HG02943 (cell line): ENCODE measurements around the gene KCNK5.

Experiments
- ATAC-seq: cut with Tn5 transposase; IDR thresholded peaks from one replicate; pipeline ENCODE4 v1.9.1; 2021; ENCODE audit warnings: mild to moderate bottlenecking, low read depth, moderate library complexity; ENCODE audit not compliant: unreplicated experiment

KCNK5 gene

DNA sequence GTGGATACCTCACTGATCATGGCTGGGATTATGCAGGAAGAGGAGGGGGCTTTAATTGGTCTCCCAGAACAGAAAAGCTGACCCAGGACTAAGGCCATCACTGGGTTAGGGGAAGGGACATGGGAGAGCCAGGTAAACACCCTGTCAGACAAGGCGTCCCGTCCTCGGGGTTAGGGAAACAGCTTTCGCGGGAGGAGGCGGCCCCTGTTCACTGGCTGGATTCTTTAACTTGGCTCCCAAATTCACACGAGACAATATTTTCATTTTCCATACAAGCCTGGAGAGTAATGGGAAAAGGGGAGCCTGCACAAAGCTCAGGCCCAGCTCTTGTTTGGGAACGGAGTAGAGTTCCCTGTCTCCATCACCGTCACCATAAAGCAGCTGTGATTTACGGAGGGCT, 29.3 kb downstream of the KCNK5 start:
- no peak for ATAC-seq

DNA sequence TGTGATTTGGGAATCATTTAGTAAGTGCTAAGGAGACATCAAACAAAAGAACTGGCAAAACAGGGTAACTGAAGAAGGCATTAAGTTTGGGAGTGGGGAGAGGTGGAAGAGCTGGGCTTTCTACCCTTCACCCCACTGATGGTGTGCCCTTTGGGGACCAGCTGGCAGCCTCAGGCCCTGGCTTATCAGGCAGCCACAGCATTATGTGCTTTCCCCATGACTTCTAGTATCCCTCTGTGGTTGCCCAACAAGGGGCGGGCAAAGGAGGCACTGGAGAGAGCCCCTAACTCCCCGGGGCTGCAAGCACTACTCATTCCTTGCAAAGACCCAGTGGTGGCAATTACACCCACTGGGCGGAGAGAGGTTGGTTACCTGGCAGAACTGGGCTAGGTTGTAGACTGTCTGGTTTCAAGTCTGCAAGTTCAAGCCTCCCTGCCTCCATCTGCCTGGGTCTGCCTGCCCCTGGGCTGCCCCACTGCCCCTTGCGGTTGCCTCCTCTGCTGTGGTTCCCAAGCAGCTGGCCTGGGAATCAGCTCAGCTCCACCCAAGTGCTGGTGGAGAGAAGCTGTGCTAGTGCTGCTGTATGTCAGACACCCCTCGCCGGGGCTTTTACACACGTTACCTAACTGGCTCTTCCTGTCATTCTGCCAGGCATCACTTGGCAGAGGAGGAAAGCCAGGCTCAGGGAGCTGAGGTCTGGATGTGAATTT, 29.9 kb downstream of the KCNK5 start:
- ATAC-seq: no peak

DNA sequence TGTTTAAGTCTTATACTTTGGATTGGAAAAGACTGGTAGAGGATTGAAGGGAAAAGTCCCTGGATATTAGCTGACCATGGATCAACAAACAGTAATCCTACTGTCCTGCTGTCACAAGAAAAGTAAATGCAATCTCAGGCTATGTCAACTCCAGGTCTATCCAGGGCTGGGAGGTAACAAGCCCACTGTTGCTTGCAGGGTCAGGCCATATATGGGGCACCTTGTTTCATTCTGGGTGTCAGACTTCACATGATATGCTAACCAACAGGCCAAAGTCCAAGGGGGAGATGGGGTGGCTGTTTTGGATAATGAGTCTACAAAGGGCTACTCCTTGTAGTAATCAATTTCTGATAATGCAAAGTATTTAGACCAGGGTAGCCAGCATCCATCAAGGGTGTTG, 30.7 kb downstream of the KCNK5 start:
- no peak for ATAC-seq

DNA sequence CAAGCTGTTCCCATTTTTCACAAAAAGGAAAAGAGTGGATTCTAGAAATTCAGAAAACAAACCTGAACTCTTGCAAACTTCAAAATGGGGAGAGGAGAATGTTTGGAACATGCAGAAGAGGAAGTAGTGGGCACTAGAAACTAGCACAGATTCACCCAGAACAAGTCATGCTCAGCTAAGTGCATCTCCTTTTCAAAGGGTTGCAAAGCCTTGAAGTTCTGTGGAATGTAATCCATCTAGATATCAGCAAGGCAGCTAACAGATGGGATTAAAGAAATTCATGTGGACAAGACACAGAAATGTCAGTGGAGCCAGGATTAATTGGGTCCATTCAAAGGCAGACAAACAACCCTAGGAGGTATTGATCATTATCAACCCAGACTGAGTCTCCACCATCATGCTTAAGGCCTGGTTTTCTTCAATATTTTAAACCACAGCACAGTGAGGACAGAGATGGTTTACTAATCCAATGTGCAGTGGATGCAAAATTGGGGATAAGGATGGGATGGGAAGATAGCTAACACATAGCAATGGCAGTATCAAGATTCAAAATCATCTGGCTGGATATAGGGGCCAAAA, 31.3 kb downstream of the KCNK5 start:
- no peak for ATAC-seq

DNA sequence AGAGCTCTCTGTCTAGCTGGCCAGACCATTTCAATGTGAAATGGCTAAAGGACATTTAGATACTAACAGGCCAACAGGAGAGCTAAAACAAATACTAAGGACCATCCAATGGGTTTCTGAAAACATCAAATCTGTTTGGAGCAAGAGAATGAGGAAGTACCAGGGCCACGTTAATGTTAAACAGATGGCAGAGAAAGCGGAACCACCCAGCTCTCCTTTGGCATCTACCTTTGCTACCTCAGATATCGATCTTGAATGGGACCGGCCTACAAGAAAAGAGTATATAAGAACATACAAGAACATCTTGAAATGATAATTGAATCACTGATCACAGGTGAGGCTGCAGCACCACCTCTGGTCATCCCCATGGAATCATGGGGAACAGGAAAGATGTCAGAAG, 31.8 kb downstream of the KCNK5 start:
- ATAC-seq: no peak

DNA sequence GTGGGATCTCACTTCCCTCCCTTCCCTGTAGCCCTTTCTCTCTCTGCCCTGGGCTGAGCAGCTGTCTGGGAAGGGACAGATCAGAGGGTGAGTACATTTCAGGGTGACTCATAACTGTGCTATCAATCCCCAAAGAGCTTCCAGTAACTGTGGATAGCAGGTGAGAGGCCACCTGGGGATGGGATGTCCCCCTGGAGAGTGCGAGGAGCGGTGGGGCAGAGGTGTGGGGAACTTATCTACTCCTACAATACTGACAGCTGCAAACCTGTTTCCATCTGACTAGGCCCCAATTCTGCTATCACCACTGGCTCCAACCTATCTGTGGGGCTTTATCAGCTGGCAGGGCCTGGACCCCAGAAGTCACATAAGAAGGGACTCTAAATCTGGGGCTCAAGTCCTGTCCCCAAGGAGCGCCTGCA, 32.6 kb downstream of the KCNK5 start:
- ATAC-seq: no peak

DNA sequence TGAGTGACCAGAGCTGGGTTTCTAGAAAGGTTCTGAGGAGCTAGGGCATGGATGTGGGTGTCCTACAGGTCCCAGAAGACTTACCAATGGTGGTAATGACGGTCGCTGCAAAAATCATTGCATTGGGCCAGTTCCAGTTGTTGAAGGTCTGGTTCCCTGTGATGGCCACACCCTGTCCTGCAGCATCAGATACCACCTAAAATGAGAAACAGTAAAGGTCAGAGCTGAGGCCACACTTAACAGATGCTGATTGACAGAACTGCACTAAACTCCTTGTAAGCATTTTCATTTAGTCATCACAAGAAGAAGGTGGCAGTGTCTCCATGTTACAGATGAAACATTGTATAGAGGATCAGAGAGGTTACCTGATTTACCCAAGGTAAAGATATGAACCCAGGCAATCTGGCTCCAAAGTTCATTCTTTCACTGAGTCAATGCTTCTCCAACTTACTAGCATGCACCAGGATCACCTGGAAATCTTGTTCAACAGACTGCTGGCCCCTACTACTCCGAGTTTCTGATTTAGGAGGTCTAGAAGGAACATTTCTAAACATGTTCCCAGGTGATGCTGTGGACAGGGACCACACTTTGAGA, 33.4 kb downstream of the KCNK5 start:
- no peak for ATAC-seq

DNA sequence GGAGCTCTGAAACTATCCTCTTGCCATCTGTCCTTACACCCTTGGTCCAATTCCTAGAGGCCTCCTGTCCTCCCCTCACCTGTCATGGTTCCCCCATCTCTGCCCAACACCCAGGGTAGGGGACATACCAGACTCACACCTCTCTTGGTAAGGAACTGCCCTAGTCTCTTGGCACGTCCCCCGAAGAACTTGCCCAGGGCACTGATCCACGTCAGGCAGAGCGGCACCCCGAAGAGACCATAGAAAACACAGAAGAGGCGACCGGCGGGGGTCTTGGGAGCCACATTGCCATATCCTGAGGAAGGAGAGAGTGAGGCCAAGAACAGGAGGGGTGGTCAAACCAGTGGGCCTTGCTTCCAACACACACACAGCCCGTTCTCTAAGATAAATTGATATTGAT, 34.8 kb downstream of the KCNK5 start:
- ATAC-seq: no peak

DNA sequence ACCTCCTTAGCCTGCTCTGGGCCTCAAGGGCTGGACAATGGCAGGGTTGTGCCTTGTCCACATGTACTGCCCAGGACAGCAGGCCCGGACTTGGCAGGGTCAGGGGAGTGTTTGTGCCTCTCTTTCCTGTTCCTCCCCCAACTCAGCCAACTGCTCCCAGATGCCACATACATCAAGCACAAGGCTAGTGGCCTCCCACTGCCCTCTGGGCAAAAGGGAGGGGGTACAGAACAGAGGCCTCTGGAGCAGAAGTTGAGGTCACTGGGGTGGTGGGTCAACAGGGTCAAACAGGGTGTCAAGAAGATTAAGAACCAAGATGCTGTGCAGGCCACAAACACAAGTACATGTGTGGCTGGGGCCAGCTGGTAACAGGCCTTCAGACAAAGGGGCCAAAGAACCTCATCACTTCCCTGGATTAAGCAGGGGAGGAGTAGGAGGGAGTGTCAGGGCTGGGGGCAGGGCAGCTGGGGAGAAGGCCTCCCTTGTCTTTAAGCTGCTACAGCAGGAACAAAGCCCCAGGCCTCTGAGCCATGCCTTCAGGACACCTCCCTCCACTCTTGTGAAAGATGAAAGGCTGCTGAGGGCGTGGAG, 36.0 kb downstream of the KCNK5 start:
- no peak for ATAC-seq

DNA sequence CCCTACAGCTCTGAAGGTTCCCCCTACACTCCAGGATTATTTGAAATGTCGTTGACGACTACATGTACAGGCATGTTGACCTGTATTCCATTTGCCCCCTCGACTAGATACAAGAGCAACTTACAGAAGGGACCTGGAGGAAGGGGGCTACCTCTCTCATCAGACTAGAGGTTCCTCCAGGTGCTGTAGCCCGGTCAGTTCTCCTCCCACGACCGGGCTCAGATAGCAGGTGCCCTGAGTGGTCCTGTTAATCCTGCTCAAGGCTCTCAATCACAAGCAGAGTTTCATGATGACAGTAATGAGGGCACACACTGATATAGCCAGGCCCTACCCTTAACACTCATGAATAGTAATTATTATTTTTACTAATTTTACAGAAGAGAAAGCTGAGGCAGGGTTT, 36.5 kb downstream of the KCNK5 start:
- ATAC-seq: no peak

DNA sequence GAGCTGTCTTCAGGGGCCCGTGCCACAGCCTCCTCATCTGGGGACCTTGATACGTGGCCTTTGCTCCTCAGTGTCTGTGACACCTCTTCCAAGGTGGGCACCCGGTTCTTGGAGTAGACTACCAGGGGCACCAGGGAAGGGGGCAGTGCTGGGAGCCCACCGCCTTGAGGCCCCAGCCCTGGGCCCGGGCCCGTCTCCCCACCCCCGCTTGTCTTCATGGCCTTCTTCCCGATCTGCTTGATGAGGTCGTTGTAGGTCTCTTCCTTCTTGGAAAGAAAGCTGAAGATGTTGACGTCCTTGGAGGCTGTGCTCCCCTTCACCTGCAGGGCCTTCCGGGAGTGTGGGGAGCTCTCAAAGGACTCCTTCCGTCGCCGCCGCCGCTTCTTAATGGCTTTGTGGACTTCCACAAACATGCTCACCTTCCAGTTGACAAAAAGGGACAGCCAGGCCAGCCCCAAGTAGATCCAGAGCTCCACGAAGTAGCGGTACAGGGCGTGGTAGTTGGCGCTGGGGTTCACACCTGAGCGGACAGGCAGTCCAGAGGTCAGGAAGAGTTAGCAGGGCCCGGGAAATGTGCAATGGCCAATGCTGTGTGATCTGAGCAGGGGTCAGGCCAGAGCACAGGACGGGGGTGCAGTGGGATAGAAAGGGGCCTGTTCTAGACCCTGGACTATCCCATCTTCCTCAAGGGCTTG, 37.9 kb downstream of the KCNK5 start:
- no peak for ATAC-seq

DNA sequence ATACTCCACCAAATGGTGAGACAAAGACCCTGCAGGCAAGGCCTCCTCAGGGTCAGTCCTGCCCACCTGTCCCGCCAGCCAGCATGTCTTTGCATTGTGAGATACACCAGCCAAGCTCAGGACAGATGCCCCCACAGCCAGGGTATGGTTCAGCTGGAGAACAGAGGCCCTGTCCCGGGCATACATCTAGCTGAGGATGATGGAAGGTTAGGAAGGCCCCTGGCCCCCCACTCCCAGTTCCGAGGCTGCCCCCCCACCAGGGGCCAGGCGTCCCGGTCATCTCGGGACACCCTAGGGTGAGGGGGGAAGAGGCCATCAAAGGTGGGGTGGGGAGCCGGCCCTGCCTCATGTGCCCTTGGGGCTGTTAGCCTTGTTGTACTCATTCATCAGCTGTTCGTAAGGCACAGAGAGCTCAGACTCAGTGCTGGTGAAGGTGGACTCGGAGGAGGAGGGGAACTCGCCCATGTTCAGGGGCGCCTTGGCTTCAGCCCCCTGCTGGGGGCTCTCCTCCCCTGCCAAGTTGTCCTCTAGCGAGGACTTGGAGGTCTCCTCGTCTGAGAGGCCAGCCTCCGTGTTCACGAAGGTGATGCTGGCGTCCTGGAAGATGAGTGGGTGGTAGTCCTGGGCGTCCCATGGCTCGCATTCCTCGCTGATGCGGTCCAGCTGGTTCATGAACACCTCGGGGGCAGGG, 38.6 kb downstream of the KCNK5 start:
- ATAC-seq: no peak

DNA sequence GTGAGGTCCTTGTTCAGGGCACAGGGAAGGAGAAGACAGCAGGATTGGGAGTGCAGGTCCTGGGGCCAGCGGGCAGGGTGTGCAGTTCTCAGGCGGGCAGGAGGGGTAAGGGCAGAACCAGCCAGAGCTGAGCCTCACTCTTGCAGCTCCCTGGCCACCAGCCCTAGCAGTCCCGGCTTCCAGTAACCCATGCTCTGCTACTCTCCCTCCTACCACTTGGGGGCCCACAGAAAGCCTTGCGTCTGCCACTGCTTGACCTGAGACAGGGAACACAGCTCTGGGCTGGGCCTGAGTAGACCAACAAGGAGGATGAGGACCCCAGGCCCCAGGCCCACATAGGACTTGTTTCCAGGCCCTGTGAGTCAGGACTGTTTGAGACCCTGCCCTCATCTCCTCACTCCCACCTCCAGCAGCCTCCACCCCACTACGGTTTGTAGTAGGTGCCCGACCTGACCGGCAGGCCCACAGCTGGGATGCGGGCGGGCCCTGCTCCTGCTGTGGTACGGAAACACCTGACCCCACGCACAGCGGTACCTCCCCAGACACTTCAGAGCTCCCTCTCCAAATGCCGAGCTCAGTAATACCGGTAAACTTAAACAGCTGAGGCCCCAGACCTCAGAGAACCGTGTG, 39.2 kb downstream of the KCNK5 start:
- no peak for ATAC-seq

DNA sequence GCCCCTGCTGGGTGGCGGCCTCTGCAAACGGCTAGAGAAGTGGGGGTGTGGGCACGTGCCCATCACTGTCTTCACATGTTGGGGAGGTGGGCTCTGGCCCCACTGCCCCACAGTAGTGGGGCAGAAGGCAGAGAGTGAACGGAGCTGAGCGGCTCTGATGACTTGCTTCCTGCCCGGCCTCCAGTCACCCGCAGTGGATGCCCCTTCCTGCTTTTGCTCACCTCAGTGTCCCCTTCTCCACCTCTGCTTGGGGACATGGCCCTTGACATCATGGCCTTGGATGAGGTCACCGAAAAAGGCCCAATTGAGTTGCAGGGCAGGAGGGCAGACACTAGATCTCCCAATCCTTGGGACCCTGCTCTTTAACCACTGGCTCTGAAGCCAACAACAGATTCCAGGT, 40.1 kb downstream of the KCNK5 start:
- no peak for ATAC-seq

DNA sequence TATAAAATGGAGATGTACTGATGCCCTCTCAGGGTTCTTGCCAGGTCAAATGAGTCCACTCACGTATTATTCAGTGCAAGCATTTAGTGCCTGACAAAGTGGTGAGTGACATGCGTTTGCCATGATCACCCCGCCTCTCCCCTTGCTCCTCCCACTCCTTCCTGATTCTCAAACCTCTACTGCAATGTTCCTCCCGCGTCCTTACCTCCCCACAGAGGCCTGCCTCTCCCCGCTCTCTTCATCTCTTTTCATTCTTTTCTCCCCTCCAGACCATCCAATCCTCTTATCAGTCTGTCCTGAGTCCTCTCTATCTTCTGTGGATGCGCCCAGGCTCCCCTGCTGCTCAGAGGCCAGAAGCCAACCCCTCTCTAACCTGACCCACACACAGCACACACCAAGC, 40.7 kb downstream of the KCNK5 start:
- no peak for ATAC-seq

DNA sequence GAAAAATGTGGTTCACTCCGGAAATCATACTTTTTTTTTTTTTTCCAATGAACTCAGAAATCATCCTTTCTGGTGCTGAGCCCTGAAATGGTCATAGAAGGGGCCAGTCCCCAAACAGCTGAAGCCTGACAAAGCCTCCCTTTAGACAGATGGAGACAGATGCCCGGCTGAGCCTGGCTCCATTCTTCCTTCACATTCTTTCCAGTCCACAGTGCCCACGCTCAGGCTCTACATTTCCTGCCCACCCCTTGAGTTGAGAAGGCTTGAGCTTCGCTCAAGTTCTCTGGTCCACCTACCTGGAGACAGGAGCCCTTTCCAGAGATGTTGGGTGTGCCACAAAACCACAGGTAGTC, 41.2 kb downstream of the KCNK5 start:
- no peak for ATAC-seq

DNA sequence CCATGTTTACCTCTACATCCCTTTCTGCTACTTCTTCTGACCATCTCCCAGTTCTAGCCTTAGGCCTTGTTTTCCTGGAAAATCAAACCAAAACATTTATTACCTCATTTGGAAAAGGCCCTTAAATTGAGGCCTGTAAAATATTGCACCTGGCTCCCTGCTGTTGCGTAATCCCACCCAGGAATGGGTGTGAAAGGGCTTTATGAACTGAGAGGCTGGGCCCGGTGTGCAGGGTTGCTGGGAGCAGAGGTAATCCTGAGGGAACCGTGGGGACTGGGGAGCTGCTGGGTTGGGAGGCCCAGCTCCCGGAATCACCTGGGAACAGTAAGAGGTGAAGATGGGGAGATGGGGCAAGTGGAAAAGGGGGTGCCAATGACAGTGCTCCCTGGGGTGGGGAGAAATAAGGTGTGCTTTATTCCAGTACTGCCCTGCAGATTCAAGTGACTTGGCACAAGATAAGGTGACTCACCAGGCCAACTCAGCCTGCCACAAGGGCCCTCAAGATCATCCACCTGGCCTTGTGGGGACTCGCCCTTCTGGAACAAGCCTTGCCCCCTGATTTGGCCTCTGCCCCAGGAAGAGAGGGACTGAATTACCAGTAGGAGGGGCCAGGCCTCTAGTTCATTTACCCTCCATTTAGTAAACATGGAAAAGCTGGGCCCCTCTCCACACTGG, 44.2 kb downstream of the KCNK5 start:
- no peak for ATAC-seq

DNA sequence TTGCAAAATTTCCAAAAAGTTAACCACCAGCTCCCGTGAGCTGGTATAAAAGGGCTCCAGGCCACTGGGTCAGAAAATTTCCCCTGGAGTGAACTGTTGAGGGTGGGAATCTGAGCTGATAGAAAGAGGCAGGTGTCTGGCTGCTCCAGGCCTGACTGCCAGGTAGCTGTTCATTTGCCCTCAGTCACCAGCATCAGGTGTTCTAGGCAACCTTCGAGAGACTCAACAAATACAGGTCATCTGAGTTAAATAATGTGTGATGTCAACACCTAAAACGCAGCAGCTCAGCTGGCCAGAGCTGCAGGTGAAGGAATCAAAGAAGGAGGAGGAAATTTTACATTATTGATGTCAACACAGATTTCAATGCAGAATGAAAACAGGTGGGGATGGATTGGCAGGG, 46.7 kb downstream of the KCNK5 start:
- ATAC-seq: no peak

DNA sequence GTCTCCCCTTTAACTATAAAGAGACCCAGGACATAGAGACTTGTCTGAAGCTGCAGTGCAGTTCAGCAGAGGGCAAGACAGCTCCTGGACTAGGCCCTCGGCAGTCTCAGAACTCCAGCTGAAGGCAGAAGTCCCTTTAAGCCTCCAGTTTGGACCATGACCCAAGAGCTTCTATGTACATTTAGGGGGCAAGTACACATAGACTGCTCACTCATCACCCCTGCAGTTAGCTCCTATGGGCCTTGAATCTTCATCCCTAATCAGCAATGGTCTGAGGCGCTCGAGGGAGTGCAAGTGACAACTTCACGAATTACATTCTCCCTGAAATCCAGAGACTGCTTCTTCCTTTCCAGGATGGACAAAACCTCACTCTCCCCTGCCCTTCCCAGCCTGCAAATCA, 47.4 kb downstream of the KCNK5 start:
- ATAC-seq: no peak

DNA sequence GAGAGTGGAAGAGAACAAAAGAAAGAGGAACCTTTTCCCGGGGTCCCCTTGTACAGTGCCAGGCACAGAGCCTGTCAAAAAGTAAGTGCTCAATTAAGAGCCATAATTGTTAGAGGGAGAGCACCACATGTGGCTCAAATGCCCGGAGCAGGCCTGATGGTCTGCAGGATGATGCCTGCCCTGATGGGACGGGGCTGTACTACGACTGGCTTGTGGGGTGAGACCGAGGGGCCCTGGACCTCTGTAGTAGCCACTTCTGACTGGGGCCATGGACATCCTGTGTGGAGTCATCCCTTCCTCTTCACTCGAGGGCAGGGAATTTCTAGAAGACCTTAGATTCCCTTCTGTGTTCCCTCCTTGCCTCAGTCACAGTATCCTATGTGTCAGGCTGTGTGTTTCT, 47.9 kb downstream of the KCNK5 start:
- no peak for ATAC-seq
